Measurements from ENCODE around the gene MBP. TPM values are rescaled to one million over a fixed set of nuclear protein-coding genes. Genes with fewer than 3 reads are reported as not detected.

MBP gene
- total and polyA plus RNA-seq, 4 donors = 619 to 2,945 (median 1,632) TPM

DNA sequence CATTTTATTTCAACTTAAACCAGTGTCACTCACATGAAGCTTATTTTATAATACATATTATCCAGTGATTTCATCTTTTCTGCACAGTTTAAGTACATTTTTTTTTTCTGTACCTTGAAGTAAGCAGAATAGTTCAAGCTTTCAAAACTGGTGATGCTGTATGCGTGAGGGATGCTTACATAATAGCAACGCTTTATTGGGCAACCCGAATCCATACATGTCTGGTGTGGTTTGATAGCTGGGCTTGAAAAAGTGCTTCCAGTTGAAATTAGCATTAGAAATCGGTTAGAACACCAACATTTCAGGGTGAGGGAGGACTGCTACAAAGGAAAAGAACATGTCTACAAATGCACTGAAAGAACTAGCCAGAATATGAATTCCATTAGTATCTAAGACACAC is 117.4 kb downstream of the MBP start:
- no peaks in the 10 kb centered on the region for H3K27me3 ChIP-seq (ENCODE audit: control insufficient read depth, insufficient read depth, low read length)
- no peaks in the 10 kb centered on the region for H3K9me3 ChIP-seq (ENCODE audit: control insufficient read depth, insufficient read depth, low read length)
- 86% methylated on average over 3 of the region's 4 CpGs for WGBS (ENCODE audit: insufficient coverage)
- peak overlapping the region; percentile 51 for H3K4me3 ChIP-seq (ENCODE audit: low read depth, low read length)
- DNase-seq (ENCODE audit: low read depth in 4 of 6, low spot score in 6 of 6) = no peak
- peaks cover 20% of the 10 kb centered on the region for H3K4me1 ChIP-seq (ENCODE audit: control insufficient read depth, insufficient read depth, low read length)
- peaks cover 6% of the 10 kb centered on the region for H3K36me3 ChIP-seq (ENCODE audit: control insufficient read depth, insufficient read depth, low read length)
- H3K27ac ChIP-seq (ENCODE audit: low read depth, low read length) = peak overlapping the region; percentile 91

- H3K4me1 ChIP-seq (ENCODE audit: control insufficient read depth, insufficient read depth, low read length) = peaks cover 24% of the 10 kb centered on the region
- no peaks in the 10 kb centered on the region for H3K9me3 ChIP-seq (ENCODE audit: control insufficient read depth, insufficient read depth, low read length)
- DNase-seq (ENCODE audit: low read depth in 4 of 6, low spot score in 6 of 6) = no peak
- peak overlapping the region; percentile 91 for H3K27ac ChIP-seq (ENCODE audit: low read depth, low read length)
- H3K4me3 ChIP-seq (ENCODE audit: low read depth, low read length) = peak overlapping the region; percentile 51
- no peaks in the 10 kb centered on the region for H3K27me3 ChIP-seq (ENCODE audit: control insufficient read depth, insufficient read depth, low read length)
- WGBS (ENCODE audit: insufficient coverage) = no CpG with 5 or more reads among the region's 5 CpGs
- peaks cover 10% of the 10 kb centered on the region for H3K36me3 ChIP-seq (ENCODE audit: control insufficient read depth, insufficient read depth, low read length)
These were observed 118.0 kb downstream of the MBP start for GRCh38 chr18:77014538-77014937.

GRCh38 chr18:77013811-77014521 is 118.6 kb downstream of the MBP start:
- peaks cover 30% of the 10 kb centered on the region for H3K4me1 ChIP-seq (ENCODE audit: control insufficient read depth, insufficient read depth, low read length)
- WGBS (ENCODE audit: insufficient coverage) = 48% methylated on average over 9 of the region's 18 CpGs
- no peaks in the 10 kb centered on the region for H3K9me3 ChIP-seq (ENCODE audit: control insufficient read depth, insufficient read depth, low read length)
- peak overlapping the region; percentile 91 for H3K27ac ChIP-seq (ENCODE audit: low read depth, low read length)
- peaks cover 13% of the 10 kb centered on the region for H3K36me3 ChIP-seq (ENCODE audit: control insufficient read depth, insufficient read depth, low read length)
- H3K27me3 ChIP-seq (ENCODE audit: control insufficient read depth, insufficient read depth, low read length) = no peaks in the 10 kb centered on the region
- peak in 1 of 6 donors; percentile 67 for DNase-seq (ENCODE audit: low read depth in 4 of 6, low spot score in 6 of 6)
- peak overlapping the region; percentile 51 for H3K4me3 ChIP-seq (ENCODE audit: low read depth, low read length)

- peaks cover 19% of the 10 kb centered on the region for H3K36me3 ChIP-seq (ENCODE audit: control insufficient read depth, insufficient read depth, low read length)
- peaks cover 40% of the 10 kb centered on the region for H3K4me1 ChIP-seq (ENCODE audit: control insufficient read depth, insufficient read depth, low read length)
- 69% methylated on average over 2 of the region's 6 CpGs for WGBS (ENCODE audit: insufficient coverage)
- DNase-seq (ENCODE audit: low read depth in 4 of 6, low spot score in 6 of 6) = no peak
- H3K4me3 ChIP-seq (ENCODE audit: low read depth, low read length) = no peak overlapping the region
- peak overlapping the region; percentile 91 for H3K27ac ChIP-seq (ENCODE audit: low read depth, low read length)
- H3K27me3 ChIP-seq (ENCODE audit: control insufficient read depth, insufficient read depth, low read length) = no peaks in the 10 kb centered on the region
- H3K9me3 ChIP-seq (ENCODE audit: control insufficient read depth, insufficient read depth, low read length) = no peaks in the 10 kb centered on the region
These were observed 119.6 kb downstream of the MBP start for GRCh38 chr18:77012806-77013541.

GRCh38 chr18:77012120-77012519 is 120.5 kb downstream of the MBP start:
- H3K36me3 ChIP-seq (ENCODE audit: control insufficient read depth, insufficient read depth, low read length) = peaks cover 22% of the 10 kb centered on the region
- H3K4me1 ChIP-seq (ENCODE audit: control insufficient read depth, insufficient read depth, low read length) = peaks cover 44% of the 10 kb centered on the region
- H3K4me3 ChIP-seq (ENCODE audit: low read depth, low read length) = no peak overlapping the region
- WGBS (ENCODE audit: insufficient coverage) = 91% methylated on average over 5 of the region's 8 CpGs
- H3K9me3 ChIP-seq (ENCODE audit: control insufficient read depth, insufficient read depth, low read length) = no peaks in the 10 kb centered on the region
- no peak overlapping the region for H3K27ac ChIP-seq (ENCODE audit: low read depth, low read length)
- no peak for DNase-seq (ENCODE audit: low read depth in 4 of 6, low spot score in 6 of 6)
- H3K27me3 ChIP-seq (ENCODE audit: control insufficient read depth, insufficient read depth, low read length) = no peaks in the 10 kb centered on the region

GRCh38 chr18:77009675-77010074 is 122.9 kb downstream of the MBP start:
- H3K9me3 ChIP-seq (ENCODE audit: control insufficient read depth, insufficient read depth, low read length) = no peaks in the 10 kb centered on the region
- no peak for DNase-seq (ENCODE audit: low read depth in 4 of 6, low spot score in 6 of 6)
- H3K27me3 ChIP-seq (ENCODE audit: control insufficient read depth, insufficient read depth, low read length) = no peaks in the 10 kb centered on the region
- no peak overlapping the region for H3K4me3 ChIP-seq (ENCODE audit: low read depth, low read length)
- H3K27ac ChIP-seq (ENCODE audit: low read depth, low read length) = no peak overlapping the region
- peaks cover 29% of the 10 kb centered on the region for H3K36me3 ChIP-seq (ENCODE audit: control insufficient read depth, insufficient read depth, low read length)
- H3K4me1 ChIP-seq (ENCODE audit: control insufficient read depth, insufficient read depth, low read length) = peaks cover 67% of the 10 kb centered on the region
- WGBS (ENCODE audit: insufficient coverage) = 85% methylated on average over 18 of the region's 19 CpGs

DNA sequence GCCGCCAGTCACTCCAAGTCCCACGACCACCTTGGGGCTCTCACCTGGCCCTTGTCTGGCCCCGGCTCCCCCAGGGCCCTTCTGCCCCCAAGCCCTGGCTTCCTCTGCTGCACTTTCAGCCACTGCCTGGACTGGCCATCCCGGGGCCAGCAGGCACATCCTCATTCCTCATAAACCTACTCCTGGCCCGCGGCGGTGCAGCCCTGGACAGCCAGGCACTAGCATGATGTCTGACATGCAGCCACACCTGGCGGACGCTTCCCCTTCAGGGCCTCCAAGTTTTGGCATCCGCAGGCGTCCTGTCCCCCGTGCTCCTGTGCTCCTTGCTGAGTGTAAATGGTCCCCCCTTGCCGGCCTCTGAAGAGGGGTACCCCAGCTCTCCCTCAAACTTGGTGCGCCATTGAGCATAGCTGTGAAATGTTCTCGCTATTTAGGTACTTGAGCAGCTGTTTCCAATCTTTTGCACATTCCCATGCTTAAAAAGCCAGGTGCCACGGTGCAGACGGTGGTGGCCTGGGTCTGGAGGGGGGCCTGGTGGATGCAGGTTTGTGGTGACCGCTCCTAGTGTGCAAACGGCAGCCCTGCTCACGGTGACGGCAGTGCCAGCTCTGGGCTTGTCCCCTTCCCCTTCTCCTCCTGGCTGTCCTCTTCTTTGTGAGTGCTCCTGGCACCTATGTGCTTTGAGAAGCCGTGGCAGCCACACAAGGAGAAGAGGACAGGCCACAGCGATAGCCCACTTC is 123.8 kb downstream of the MBP start:
- H3K4me3 ChIP-seq (ENCODE audit: low read depth, low read length) = no peak overlapping the region
- peaks cover 58% of the 10 kb centered on the region for H3K4me1 ChIP-seq (ENCODE audit: control insufficient read depth, insufficient read depth, low read length)
- H3K36me3 ChIP-seq (ENCODE audit: control insufficient read depth, insufficient read depth, low read length) = peaks cover 29% of the 10 kb centered on the region
- WGBS (ENCODE audit: insufficient coverage) = 91% methylated on average over 18 of the region's 23 CpGs
- DNase-seq (ENCODE audit: low read depth in 4 of 6, low spot score in 6 of 6) = no peak
- no peaks in the 10 kb centered on the region for H3K27me3 ChIP-seq (ENCODE audit: control insufficient read depth, insufficient read depth, low read length)
- no peak overlapping the region for H3K27ac ChIP-seq (ENCODE audit: low read depth, low read length)
- H3K9me3 ChIP-seq (ENCODE audit: control insufficient read depth, insufficient read depth, low read length) = no peaks in the 10 kb centered on the region

- Histone ChIP-seq H3K36me3 (ENCODE audit: control insufficient read depth, insufficient read depth, low read length) (peaks cover 29% of the 10 kb centered on the region), H3K27me3 (ENCODE audit: control insufficient read depth, insufficient read depth, low read length) (no peaks in the 10 kb centered on the region), H3K9me3 (ENCODE audit: control insufficient read depth, insufficient read depth, low read length) (no peaks in the 10 kb centered on the region), H3K27ac (ENCODE audit: low read depth, low read length) (no peak overlapping the region), H3K4me3 (ENCODE audit: low read depth, low read length) (no peak overlapping the region), H3K4me1 (ENCODE audit: control insufficient read depth, insufficient read depth, low read length) (peaks cover 57% of the 10 kb centered on the region)
- DNase-seq (ENCODE audit: low read depth in 4 of 6, low spot score in 6 of 6) = no peak
- 91% methylated on average over 13 of the region's 13 CpGs for WGBS (ENCODE audit: insufficient coverage)
These were observed 124.6 kb downstream of the MBP start for GRCh38 chr18:77008006-77008405.

DNA sequence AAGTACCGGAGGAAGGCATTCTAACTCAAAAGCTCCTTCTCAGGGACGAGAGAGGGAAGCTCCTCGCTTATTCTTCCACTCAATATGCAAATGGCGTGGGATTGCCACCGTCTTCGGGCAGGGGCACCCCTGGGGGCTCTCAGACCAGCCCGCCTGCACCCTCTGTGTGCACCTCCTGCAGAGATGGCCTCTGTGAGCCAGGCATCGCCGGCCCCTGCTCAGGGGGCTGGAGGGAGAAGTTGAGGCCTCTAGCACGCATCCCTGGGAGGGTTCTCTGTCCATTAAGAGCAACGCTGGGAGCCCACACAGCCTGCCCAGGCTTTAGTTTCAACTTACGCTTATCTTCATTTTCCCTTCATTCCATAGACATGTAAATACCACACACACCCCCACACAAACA is 125.3 kb downstream of the MBP start:
- Histone ChIP-seq H3K4me1 (ENCODE audit: control insufficient read depth, insufficient read depth, low read length) (peaks cover 57% of the 10 kb centered on the region), H3K36me3 (ENCODE audit: control insufficient read depth, insufficient read depth, low read length) (peaks cover 29% of the 10 kb centered on the region), H3K27ac (ENCODE audit: low read depth, low read length) (peak overlapping the region; percentile 65), H3K4me3 (ENCODE audit: low read depth, low read length) (no peak overlapping the region), H3K27me3 (ENCODE audit: control insufficient read depth, insufficient read depth, low read length) (no peaks in the 10 kb centered on the region), H3K9me3 (ENCODE audit: control insufficient read depth, insufficient read depth, low read length) (no peaks in the 10 kb centered on the region)
- WGBS (ENCODE audit: insufficient coverage) = 45% methylated on average over 7 of the region's 12 CpGs
- no peak for DNase-seq (ENCODE audit: low read depth in 4 of 6, low spot score in 6 of 6)
